CD14-positive monocyte (primary cell): Measurements from ENCODE around the gene NRG3. TPM values are rescaled to one million over a fixed set of nuclear protein-coding genes. Genes with fewer than 3 reads are reported as not detected.

Experiments
- DNase-seq, 3 donors: peaks; one replicate each; pipeline ENCODE4 v3.0.0-alpha.2; 2011 to 2022
- H2AFZ ChIP-seq: 2 replicates; pipeline ENCODE4 v1.6.0; 2012; ENCODE audit warnings: mild to moderate bottlenecking, low read depth, low read length, inconsistent platforms; ENCODE audit not compliant: insufficient read depth, poor library complexity, severe bottlenecking
- H3K27ac ChIP-seq, 2 donors: 1 replicate in 1 of 2; 2 replicates in 1 of 2; pipeline ENCODE4 v1.5.1; 2012 to 2013; ENCODE audit warnings: low read length in 2 of 2, control low read depth in 1 of 2, inconsistent platforms in 1 of 2, low read depth in 1 of 2, mild to moderate bottlenecking in 1 of 2
- H3K27me3 ChIP-seq, 2 donors: one replicate each; pipeline versions ENCODE4 v1.6.0 to v1.6.1; 2011 to 2013; ENCODE audit warnings: low read length in 2 of 2; ENCODE audit not compliant: control insufficient read depth in 2 of 2, insufficient read depth in 2 of 2
- H3K36me3 ChIP-seq, 2 donors: replicated peaks in 1 of 2; 1 replicate in 1 of 2; 2 replicates in 1 of 2; pipeline versions ENCODE4 v1.5.1 to v1.6.1; 2012 to 2013; ENCODE audit warnings: low read length in 2 of 2, control low read depth in 1 of 2, inconsistent platforms in 1 of 2, mild to moderate bottlenecking in 1 of 2; ENCODE audit not compliant: insufficient read depth in 2 of 2, control insufficient read depth in 1 of 2
- H3K4me1 ChIP-seq, 2 donors: 1 replicate in 1 of 2; 2 replicates in 1 of 2; pipeline versions ENCODE4 v1.5.1 to v1.6.1; 2012 to 2013; ENCODE audit warnings: low read length in 2 of 2, control low read depth in 1 of 2, inconsistent platforms in 1 of 2, mild to moderate bottlenecking in 1 of 2, moderate library complexity in 1 of 2; ENCODE audit not compliant: insufficient read depth in 2 of 2, control insufficient read depth in 1 of 2
- H3K4me2 ChIP-seq: replicated peaks from 2 replicates; pipeline ENCODE3; 2012; ENCODE audit warnings: low read length, moderate library complexity, mild to moderate bottlenecking; ENCODE audit not compliant: poor library complexity, severe bottlenecking; ENCODE audit errors: extremely low read depth
- H3K4me3 ChIP-seq, 3 experiments: fragments of 200-600 bp in 1 of 3; sonication (generic) in 1 of 3; replicated peaks in 1 of 3; 1 replicate in 2 of 3; 2 replicates in 1 of 3; pipeline ENCODE4 v1.5.1; 2011 to 2013; ENCODE audit warnings: low read length in 3 of 3, mild to moderate bottlenecking in 3 of 3, control low read depth in 2 of 3, low read depth in 2 of 3, inconsistent platforms in 1 of 3, moderate library complexity in 1 of 3
- H3K79me2 ChIP-seq: 2 replicates; pipeline ENCODE4 v1.6.0; 2012; ENCODE audit warnings: mild to moderate bottlenecking, control low read depth, inconsistent platforms, low read length, moderate library complexity; ENCODE audit not compliant: insufficient read depth
- H3K9ac ChIP-seq: 2 replicates; pipeline ENCODE4 v1.6.0; 2017; ENCODE audit warnings: low read length, mild to moderate bottlenecking; ENCODE audit not compliant: insufficient read depth, poor library complexity, severe bottlenecking
- H3K9me3 ChIP-seq, 2 donors: replicated peaks in 1 of 2; 1 replicate in 1 of 2; 2 replicates in 1 of 2; pipeline versions ENCODE4 v1.5.1 to v1.6.1; 2012 to 2013; ENCODE audit warnings: low read length in 2 of 2, control low read depth in 1 of 2; ENCODE audit not compliant: control insufficient read depth in 1 of 2, insufficient read depth in 1 of 2
- H4K20me1 ChIP-seq: 2 replicates; pipeline ENCODE4 v1.6.0; 2012; ENCODE audit warnings: mild to moderate bottlenecking, low read length, control low read depth, moderate library complexity; ENCODE audit not compliant: insufficient read depth
- H3K27ac Mint-ChIP-seq, 7 donors: one replicate each; pipeline ENCODE4 v1.8.0; 2020; ENCODE audit warnings: mild to moderate bottlenecking in 7 of 7, mixed read lengths in 7 of 7, moderate library complexity in 6 of 7, inconsistent platforms in 2 of 7
- H3K27me3 Mint-ChIP-seq, 3 donors: one replicate each; pipeline ENCODE4 v1.8.0; 2021 to 2022; ENCODE audit warnings: low read depth in 3 of 3, mild to moderate bottlenecking in 3 of 3, mixed read lengths in 3 of 3, moderate library complexity in 3 of 3, inconsistent platforms in 1 of 3
- H3K36me3 Mint-ChIP-seq, 2 donors: one replicate each; pipeline ENCODE4 v1.8.0; 2020; ENCODE audit warnings: mixed read lengths in 2 of 2, inconsistent platforms in 1 of 2, mild to moderate bottlenecking in 1 of 2
- H3K4me1 Mint-ChIP-seq: one replicate; pipeline ENCODE4 v1.8.0; 2020; ENCODE audit warnings: mild to moderate bottlenecking, mixed read lengths
- H3K4me3 Mint-ChIP-seq, 2 donors: one replicate each; pipeline ENCODE4 v1.8.0; 2020; ENCODE audit warnings: mild to moderate bottlenecking in 2 of 2, mixed read lengths in 2 of 2, moderate library complexity in 1 of 2
- H3K9me3 Mint-ChIP-seq, 7 donors: one replicate each; pipeline ENCODE4 v1.8.0; 2020 to 2022; ENCODE audit warnings: mixed read lengths in 7 of 7, mild to moderate bottlenecking in 6 of 7, moderate library complexity in 6 of 7, inconsistent platforms in 2 of 7
- CTCF ChIP-seq: fragments of 200-600 bp; IDR thresholded peaks from one replicate; pipeline ENCODE4 v1.8.0; 2022; ENCODE audit warnings: antibody characterized with exemption, mild to moderate bottlenecking
- WGBS: methylation state at CpG from one replicate; pipeline ENCODE4 v1.1.5; 2013; ENCODE audit warnings: missing lambda C conversion rate; ENCODE audit not compliant: insufficient coverage; 5-methylcytosine and 5-hydroxymethylcytosine counted together
- intact Hi-C, 2 donors: fragments of 100-400 bp; cut with micrococcal nuclease; formaldehyde crosslinking; loops; one replicate each; pipeline versions ENCODE4 v1.15.0 to v1.15.1; 2023
- polyA plus RNA-seq, 3 donors: library from polyadenylated mRNA; depleted of rRNA in 1 of 3; unstranded in 2 of 3; stranded (reverse) in 1 of 3; fragments of 300-500 nt in 2 of 3; fragments of >200 nt in 1 of 3; fragmentation: Illumina TruSeq in 2 of 3; gene quantifications; 1 replicate in 2 of 3; 2 replicates in 1 of 3; pipeline ENCODE4 v1.2.3, GENCODE V29; 2012 to 2021

Gene NRG3
- polyA plus RNA-seq, 3 donors: not detected

- Histone ChIP-seq H3K36me3 (no peaks in the 10 kb centered on the region), H4K20me1 (no peaks in the 10 kb centered on the region), H3K4me3 (no peak overlapping the region), H2AFZ (no peak overlapping the region), H3K9me3 (peaks cover 0 to 6% of the 10 kb centered on the region in 2 donors), H3K27me3 (no peaks in the 10 kb centered on the region), H3K9ac (no peak overlapping the region), H3K4me2 (no peak overlapping the region), H3K79me2 (no peaks in the 10 kb centered on the region), H3K27ac (no peak overlapping the region), H3K4me1 (no peaks in the 10 kb centered on the region)
- H3K4me3 Mint-ChIP-seq: no peak overlapping the region
- no peak for DNase-seq
- no peaks in the 10 kb centered on the region for H3K4me1 Mint-ChIP-seq
- no peak for TF ChIP-seq CTCF
- H3K27me3 Mint-ChIP-seq: no peaks in the 10 kb centered on the region
- H3K27ac Mint-ChIP-seq: no peak overlapping the region
- H3K36me3 Mint-ChIP-seq: no peaks in the 10 kb centered on the region
- WGBS: no CpG with 5 or more reads among the region's 1 CpG
- peaks cover 0 to 9% (median 2%) of the 10 kb centered on the region in 7 donors for H3K9me3 Mint-ChIP-seq
- intact Hi-C loops: no loop called here
Measured at GRCh38 chr10:82319562-82319961, 444.6 kb downstream of the NRG3 start.

GRCh38 chr10:82321724-82322123 lies 446.7 kb downstream of the NRG3 start:
- Mint-ChIP-seq H3K27me3 (peaks cover 0 to 2% (median 0%) of the 10 kb centered on the region in 3 donors), H3K4me1 (no peaks in the 10 kb centered on the region), H3K4me3 (no peak overlapping the region), H3K36me3 (no peaks in the 10 kb centered on the region), H3K9me3 (peaks cover 0 to 4% (median 2%) of the 10 kb centered on the region in 7 donors), H3K27ac (no peak overlapping the region)
- no peaks in the 10 kb centered on the region for H3K4me1 ChIP-seq
- no peak overlapping the region for H3K27ac ChIP-seq
- no peak overlapping the region for H2AFZ ChIP-seq
- no peaks in the 10 kb centered on the region for H3K27me3 ChIP-seq
- peaks cover 0 to 6% of the 10 kb centered on the region in 2 donors for H3K9me3 ChIP-seq
- no peak overlapping the region for H3K4me3 ChIP-seq
- no peak overlapping the region for H3K9ac ChIP-seq
- no peak for DNase-seq
- no peaks in the 10 kb centered on the region for H3K36me3 ChIP-seq
- no peak for TF ChIP-seq CTCF
- no peaks in the 10 kb centered on the region for H3K79me2 ChIP-seq
- H4K20me1 ChIP-seq: no peaks in the 10 kb centered on the region
- H3K4me2 ChIP-seq: no peak overlapping the region
- intact Hi-C loops: no loop called here
